Ovary (tissue), 3 donors: ENCODE results near the gene PSMC1.
"Not testable (repeated sequence)": the region's sequence is repeated elsewhere in the genome, so short reads cannot be mapped to it uniquely, and the experiment has no call there.

Experiments used
- CTCF ChIP-seq, 3 donors: fragments of 450-650 bp in 2 of 3; fragments of 200-600 bp in 1 of 3; IDR thresholded peaks; one replicate each; pipeline versions ENCODE4 v1.5.1 to v1.8.0; 2016 to 2022; ENCODE audit warnings: antibody characterized with exemption in 3 of 3, mild to moderate bottlenecking in 1 of 3
- EP300 ChIP-seq: sonication (generic); formaldehyde crosslinking; IDR thresholded peaks from one replicate; pipeline ENCODE4 v1.6.1; 2017; ENCODE audit warnings: antibody characterized with exemption
- POLR2A ChIP-seq: fragments of 450-650 bp; IDR thresholded peaks from one replicate; pipeline ENCODE4 v1.6.1; 2017; ENCODE audit warnings: antibody characterized with exemption, mild to moderate bottlenecking, moderate library complexity
- donor health status: DM: no; HTN: no; CAD: no.

- not testable (repeated sequence) for TF ChIP-seq CTCF (IDR thresholded peaks at IDR 0.05); POLR2A; EP300
Observed at GRCh38 chr14:90229942-90230341, 26.4 kb upstream of the PSMC1 start.
